NOMO-1 treated with dmso at 0.1 percent for 144 hours (cell line): ENCODE data around the gene CLIC1.
A peak's percentile ranks its signal among the peaks of the same experiment; 100 is the strongest.
"Not testable (repeated sequence)": the region's sequence is repeated elsewhere in the genome, so short reads cannot be mapped to it uniquely, and the experiment has no call there.

Experiments
- DNase-seq: peaks from one replicate; lab custom pipeline; 2025; ENCODE audit not compliant: unreplicated experiment; lab: John Stamatoyannopoulos, UW

The CLIC1 gene

DNA sequence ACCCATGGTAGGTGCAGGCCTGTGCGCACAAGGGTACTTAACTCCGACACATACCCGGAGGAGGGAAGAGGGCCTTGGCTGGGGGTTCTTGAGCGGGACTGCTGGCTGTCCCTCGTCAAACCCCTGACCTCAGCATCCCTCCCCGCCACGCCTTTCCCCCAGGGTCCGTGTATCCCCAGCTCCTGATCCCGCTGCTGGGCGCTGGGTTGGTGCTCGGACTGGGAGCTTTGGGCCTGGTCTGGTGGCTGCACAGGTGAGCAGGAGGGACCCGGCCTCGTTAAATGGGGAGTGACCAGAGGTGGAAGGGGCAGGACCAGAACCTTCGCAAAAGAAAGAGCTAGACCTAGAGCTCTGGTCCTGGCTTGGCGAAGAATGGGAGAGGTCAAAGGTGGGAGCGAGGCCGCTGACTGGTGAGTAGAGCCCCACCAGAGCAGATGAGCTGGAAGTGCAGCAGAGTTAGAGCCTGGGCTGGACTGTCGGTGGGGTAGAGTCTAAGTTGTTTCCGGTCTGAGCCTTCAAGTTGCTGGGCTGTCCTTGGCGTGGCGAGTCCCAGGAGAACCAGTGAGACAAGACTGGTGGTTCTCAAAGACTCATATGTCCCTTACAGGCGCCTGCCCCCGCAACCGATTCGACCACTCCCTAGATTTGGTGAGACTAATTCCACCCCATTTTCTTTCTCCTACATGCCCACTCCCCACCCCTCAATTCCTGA, 12.2 kb downstream of the CLIC1 start:
- DNase-seq = no peak

DNA sequence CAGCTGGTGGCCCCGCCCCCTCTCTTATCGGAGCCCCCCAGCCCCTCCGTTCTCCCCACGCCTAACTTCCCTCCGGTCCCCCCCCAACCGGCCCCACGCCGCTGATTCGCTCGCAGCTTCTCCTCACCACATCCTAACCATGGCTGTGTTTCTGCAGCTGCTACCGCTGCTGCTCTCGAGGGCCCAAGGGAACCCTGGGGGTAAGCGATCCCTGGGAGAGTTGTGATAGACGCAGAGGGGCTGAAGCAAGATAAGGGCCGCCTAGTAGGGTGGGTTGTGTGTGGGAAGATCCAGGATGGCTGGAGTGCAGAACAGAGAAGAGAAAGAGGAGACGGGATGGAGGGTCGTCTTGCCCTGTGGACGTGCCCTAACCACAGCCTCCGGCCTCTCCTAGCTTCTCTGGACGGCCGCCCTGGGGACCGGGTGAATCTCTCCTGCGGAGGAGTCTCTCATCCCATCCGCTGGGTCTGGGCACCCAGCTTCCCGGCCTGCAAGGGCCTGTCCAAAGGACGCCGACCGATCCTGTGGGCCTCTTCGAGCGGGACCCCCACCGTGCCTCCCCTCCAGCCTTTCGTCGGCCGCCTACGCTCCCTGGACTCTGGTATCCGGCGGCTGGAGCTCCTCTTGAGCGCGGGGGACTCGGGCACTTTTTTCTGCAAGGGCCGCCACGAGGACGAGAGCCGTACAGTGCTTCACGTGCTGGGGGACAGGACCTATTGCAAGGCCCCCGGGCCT, 12.9 kb downstream of the CLIC1 start, which contains the start of gene MPIG6B:
Gene MPIG6B, plus strand, starts transcription at position 129 of the 735 bp plus-strand sequence. Its CDS starts 11 bp downstream, at position 140.
- DNase-seq = no peak

DNA sequence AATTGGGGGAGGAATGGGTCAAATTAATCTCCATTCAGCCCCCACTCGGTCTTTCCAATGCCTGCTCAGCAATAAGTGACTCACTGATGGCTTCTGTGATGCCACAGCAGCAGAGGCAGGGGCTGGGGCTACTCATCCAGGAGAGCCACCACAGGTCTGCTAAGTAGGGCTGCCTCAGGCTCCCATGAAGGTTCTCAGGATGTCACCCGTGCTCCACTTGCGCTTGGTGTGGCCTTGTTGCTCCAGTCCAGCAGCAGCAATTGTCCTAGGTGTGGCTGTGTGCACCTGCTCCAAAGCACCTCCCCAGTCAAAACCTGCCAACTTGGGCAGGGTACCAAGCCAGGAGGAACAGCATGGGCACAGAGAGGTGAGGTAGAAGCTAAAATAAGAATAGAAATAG, 14.2 kb downstream of the CLIC1 start:
- no peak for DNase-seq

DNA sequence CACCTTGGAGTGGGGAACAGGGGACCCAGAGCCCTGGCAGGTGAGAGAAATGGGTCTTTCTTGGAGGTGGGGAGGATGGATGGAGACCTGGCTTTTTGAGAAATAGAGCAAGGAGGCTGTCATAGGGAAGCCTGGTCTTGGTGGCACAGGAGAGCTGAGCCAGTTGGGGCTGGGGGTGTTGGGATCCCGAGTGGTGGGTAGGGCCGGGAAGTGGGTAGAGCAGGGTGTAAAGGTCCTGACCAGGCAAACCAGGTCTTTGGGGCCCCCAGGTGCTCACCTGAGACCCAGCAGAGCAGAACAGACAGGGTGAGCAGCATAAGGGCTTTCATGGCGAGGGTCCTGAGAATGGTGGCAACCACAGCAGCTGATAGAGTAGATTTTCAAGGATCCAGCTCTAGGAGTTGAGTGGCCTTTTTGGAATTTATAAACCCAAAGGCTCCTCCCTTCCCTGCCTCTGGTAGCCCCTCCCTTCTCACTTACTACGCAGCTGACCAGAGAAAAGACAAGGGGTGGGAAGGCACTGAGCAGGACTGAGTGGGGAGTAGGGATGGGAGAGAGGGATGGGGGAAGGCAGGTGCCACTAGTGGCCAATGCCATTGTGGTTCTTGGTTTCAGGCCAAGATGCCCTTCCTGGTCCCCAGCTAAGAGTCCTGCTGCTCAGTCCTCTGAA, 14.8 kb downstream of the CLIC1 start, which contains the start of gene LY6G6C:
Gene LY6G6C, minus strand, starts transcription at position 396 of the 670 bp plus-strand sequence. Its CDS starts 67 bp downstream, at position 329.
- no peak for DNase-seq

- DNase-seq = no peak
Measured at GRCh38 chr6:31720196-31720770, 16.0 kb downstream of the CLIC1 start.

DNA sequence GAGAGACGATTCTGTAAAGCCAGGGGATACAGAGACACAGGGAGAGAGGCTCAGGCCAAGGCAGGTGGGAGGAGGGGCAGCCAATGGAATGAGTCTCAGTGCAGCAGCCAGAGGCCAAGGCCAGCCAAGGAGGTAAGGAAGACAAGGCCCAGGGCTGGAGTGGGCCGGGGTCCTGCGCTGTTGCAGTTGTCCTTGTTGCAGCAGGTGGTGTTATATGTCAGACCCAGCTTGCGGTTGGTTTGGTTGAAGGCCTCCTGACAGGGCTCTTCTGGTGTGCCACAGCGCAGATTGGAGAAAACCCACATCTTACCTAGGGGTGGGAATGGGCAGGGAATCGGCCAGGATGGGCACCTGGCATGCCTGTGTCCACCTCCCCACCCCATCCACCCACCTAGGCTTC, 17.3 kb downstream of the CLIC1 start:
- no peak for DNase-seq

GRCh38 chr6:31718265-31718664, 18.1 kb downstream of the CLIC1 start:
- no peak for DNase-seq

- DNase-seq = no peak
Measured at GRCh38 chr6:31717499-31718222, 18.7 kb downstream of the CLIC1 start.

DNA sequence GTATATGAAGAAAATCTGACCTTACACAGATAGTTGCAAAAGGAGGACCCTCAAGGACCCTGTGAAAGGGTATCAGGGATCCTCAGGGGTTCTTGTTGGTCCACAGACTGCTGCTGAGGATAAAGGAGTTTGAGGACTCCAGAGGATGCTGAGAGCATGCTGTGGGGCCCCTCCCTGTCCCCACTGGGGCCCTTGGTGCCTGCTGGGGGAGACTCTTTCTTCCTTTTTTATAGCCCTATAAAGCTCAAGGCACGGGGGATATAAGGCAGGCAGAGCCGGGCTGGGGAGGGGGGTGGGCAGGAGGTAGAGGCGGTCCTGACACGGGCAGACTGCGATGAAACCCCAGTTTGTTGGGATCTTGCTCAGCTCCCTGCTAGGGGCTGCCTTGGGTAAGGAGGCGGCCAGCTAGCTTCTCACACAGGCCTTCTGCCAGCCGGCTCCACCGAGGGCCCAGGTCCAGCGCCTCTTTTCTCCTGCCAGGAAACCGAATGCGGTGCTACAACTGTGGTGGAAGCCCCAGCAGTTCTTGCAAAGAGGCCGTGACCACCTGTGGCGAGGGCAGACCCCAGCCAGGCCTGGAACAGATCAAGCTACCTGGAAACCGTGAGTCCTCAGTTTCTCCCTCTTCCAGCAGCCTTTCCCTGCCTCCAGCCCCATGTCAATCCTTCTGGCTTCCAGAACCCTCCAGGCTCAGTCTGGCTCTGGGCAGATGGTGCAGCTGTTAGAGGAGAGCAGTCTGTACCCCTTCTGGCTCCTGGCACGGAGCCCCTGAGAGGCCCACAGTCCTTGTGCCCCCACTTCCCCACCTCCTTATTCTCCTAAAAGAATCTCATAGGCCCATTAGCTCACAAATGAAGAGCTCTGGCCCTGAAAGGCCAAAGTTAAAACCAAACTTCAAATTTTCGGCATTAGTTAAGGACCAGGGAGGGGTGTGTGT, 21.0 kb downstream of the CLIC1 start, which contains the start of gene LY6G6D:
Gene LY6G6D, plus strand, starts transcription at position 327 of the 937 bp plus-strand sequence. Its CDS starts 8 bp downstream, at position 335.
- no peak for DNase-seq

- no peak for DNase-seq
Measured at GRCh38 chr6:31713991-31714684, 22.2 kb downstream of the CLIC1 start.

DNA sequence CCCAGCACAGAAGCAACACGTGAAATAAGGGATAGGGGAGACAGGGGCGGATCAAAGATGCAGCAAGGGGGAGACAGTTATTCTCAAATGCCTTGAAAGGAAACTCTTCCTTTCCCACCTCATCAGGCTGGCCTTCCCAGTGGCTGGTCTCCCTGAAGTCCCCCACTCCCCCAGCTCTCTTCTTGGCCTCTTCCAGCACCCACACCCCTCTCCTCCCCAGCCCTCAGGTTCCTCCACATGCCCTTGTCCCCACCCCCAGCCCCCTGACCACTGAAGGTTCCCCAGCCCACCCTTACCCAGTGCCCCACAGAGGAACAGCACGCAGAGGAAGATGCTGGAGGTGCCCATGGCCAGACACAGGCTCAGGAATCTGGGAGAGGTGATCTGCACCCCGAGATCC, 22.9 kb downstream of the CLIC1 start:
- no peak for DNase-seq

- no peak for DNase-seq
Measured at GRCh38 chr6:31712296-31712695, 24.0 kb downstream of the CLIC1 start.

GRCh38 chr6:31711233-31711632, 25.1 kb downstream of the CLIC1 start:
- peak; percentile 19 for DNase-seq

GRCh38 chr6:31710523-31711219, 25.7 kb downstream of the CLIC1 start:
- no peak for DNase-seq

GRCh38 chr6:31709157-31709556, 27.2 kb downstream of the CLIC1 start:
- not testable (repeated sequence) for DNase-seq

- no peak for DNase-seq
Measured at GRCh38 chr6:31708224-31708623, 28.1 kb downstream of the CLIC1 start.

GRCh38 chr6:31707701-31708100, 28.6 kb downstream of the CLIC1 start:
- DNase-seq = no peak

DNA sequence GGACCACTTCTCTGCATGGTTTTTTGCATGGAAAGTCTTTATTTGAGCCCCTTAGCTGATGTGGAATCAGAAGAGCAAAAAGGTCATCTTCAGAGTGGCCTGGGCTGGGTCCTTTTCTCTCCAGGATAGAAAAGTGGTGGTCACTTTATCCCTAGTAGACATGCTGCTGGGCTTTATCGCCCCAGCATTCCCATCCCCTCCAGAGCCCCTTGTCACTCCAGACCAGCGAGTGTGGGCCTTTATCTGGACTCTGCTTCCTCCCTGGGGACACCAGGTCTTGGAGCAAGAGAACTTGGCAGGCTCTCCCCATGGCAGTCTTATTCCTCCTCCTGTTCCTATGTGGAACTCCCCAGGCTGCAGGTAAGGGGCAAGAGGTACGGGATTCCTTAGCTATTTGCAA, 29.7 kb downstream of the CLIC1 start, which contains the start of gene LY6G6F:
Gene LY6G6F, plus strand, starts transcription at position 268 of the 400 bp plus-strand sequence. Its CDS starts 41 bp downstream, at position 309.
- DNase-seq = no peak
